Heart right ventricle (tissue), 16 donors: ENCODE results near the gene BATF. TPM values are rescaled to one million over a fixed set of nuclear protein-coding genes. Genes with fewer than 3 reads are reported as not detected.

Experiments
- ATAC-seq, 8 donors: fragments of 200-7000 bp; cut with Tn5 transposase; one replicate each; pipeline ENCODE4 v1.9.1; 2020; ENCODE audit warnings: mild to moderate bottlenecking in 8 of 8, moderate library complexity in 8 of 8, moderate number of reproducible peaks in 1 of 8
- DNase-seq, 2 donors: peaks; one replicate each; pipeline ENCODE4 v3.0.0-alpha.2; 2020
- H3K27ac ChIP-seq, 10 donors: fragments of 200-600 bp; sonication (generic) in 2 of 10; one replicate each; pipeline versions ENCODE4 v1.5.0 to v1.8.0; 2020 to 2022; ENCODE audit warnings: mild to moderate bottlenecking in 3 of 10
- H3K27me3 ChIP-seq, 7 donors: fragments of 200-600 bp; one replicate each; pipeline ENCODE4 v1.8.0; 2021 to 2022; ENCODE audit warnings: mild to moderate bottlenecking in 2 of 7
- H3K36me3 ChIP-seq, 9 donors: fragments of 200-600 bp; sonication (generic) in 1 of 9; one replicate each; pipeline versions ENCODE4 v1.5.0 to v1.8.0; 2020 to 2022; ENCODE audit warnings: mild to moderate bottlenecking in 2 of 9
- H3K4me1 ChIP-seq, 9 donors: fragments of 200-600 bp; sonication (generic) in 1 of 9; one replicate each; pipeline versions ENCODE4 v1.5.0 to v1.8.0; 2020 to 2022; ENCODE audit warnings: mild to moderate bottlenecking in 4 of 9
- H3K4me3 ChIP-seq, 10 donors: fragments of 200-600 bp; sonication (generic) in 2 of 10; one replicate each; pipeline versions ENCODE4 v1.5.0 to v1.8.0; 2020 to 2022; ENCODE audit warnings: mild to moderate bottlenecking in 7 of 10, moderate library complexity in 2 of 10
- H3K9me3 ChIP-seq, 11 donors: fragments of 200-600 bp in 10 of 11; sonication (generic) in 2 of 11; one replicate each; pipeline versions ENCODE4 v1.5.0 to v1.8.0; 2013 to 2022; ENCODE audit warnings: mild to moderate bottlenecking in 2 of 11, control low read depth in 1 of 11, moderate library complexity in 1 of 11
- WGBS, 2 donors: extraction: QIAGEN DNeasy Blood & Tissue Kit; methylation state at CpG; one replicate each; pipeline ENCODE4 v1.1.7; 2013; ENCODE audit warnings: inconsistent platforms in 1 of 2; 5-methylcytosine and 5-hydroxymethylcytosine counted together
- intact Hi-C, 10 donors: fragments of 100-400 bp; cut with DNase I; formaldehyde crosslinking; loops; one replicate each; pipeline versions ENCODE4 v1.11.1 to v1.14.2; 2022
- polyA plus RNA-seq, 2 donors: library from polyadenylated mRNA; stranded (reverse); fragments of 200-250 nt; gene quantifications; one replicate each; pipeline ENCODE4 v1.2.3, GENCODE V29; 2013
- total RNA-seq, 10 donors: library from RNA; stranded (reverse); fragmentation: NEBNext Ultra II Directional in 3 of 10; extraction: Animal tissue kit (Norgen Biotek cat#: 25700) in 3 of 10; gene quantifications; one replicate each; pipeline versions ENCODE4 v1.2.1 to v1.2.4, GENCODE V29; 2021 to 2023
- TF ChIP-seq, protein P1 (sequence below), 9 donors: fragments of 200-600 bp; sonication (generic) in 2 of 9; IDR thresholded peaks; one replicate each; pipeline versions ENCODE4 v1.5.0 to v1.8.0; 2021 to 2022; ENCODE audit warnings: antibody characterized with exemption in 9 of 9, mild to moderate bottlenecking in 5 of 9, moderate library complexity in 1 of 9
- donor health status: Arrhythmogenic right ventricular cardiomyopathy.
- donor health status: ischemic (EF 13 %, LVEDD 7.1; RV severe dilation, severe dysfunction).
- donor health status: healthy with polysubstance abuse.
- donor health status: DM: no; HTN: yes; CAD: no.
- donor health status: DM: no; HTN: no; CAD: no.
- donor health status: ischemic (EF 25% LVEDD 6.9; RV normal size, moderate dysfunction).
- donor health status: ischemic (EF 25% LVEDD 5.7; RV mildly dilated, moderate dysfunction).
- donor health status: healthy.
- donor health status: DM: yes; HTN: yes; CAD: no.
- donor health status: Ischemic cardiomyopathy.
- donor health status: ischemic (EF 35%, LVEDD 5.7; RV mildly dilated, moderate dysfunction).
- donor health status: nonischemic (EF 11% LVEDD 7.7; RV severe dilation, severe dysfunction).
- donor health status: DM: yes; HTN: yes; CAD: no.
- donor health status: PGD.
- donor health status: ischemic (EF 29% LVEDD 5.4; RV normal size, mild dysfunction).
- donor health status: nonischemic (EF 23%, LVEDD 6.1; RV moderate dilation, normal function).

Gene BATF
- total and polyA plus RNA-seq, 12 donors: 0.34 to 3.3 (median 1.7) TPM; not detected in 5

DNA sequence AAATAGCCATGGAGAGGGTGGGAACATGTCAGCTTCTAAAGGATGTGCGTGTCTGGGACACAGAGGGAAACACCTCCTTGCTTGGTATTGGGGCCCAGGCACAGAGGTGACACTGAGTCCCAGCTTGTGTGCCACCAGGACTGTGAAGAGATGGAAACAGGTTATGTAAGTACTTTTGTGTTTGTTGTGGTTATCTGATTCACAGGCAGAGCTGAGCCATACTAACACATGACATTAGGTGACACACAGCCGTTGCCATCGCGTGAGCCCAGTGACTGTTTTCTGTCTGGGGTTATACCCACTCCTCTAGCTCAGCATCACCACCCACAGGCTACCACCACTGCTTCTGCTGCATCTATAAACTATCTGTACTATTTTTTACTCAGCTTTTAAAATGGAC, 44.1 kb downstream of the BATF start:
- ATAC-seq (peak in 4 of 8 donors; percentile 29 to 75 (median 55)), DNase-seq (no peak)
- intact Hi-C loops: loop anchor here in 2 of 10 donors (10.0 kb wide), 1 partner anchor 262 kb away; no protein-coding TSS in a partner anchor
- Histone ChIP-seq H3K36me3 (no peaks in the 10 kb centered on the region), H3K27ac (no peak overlapping the region), H3K9me3 (no peaks in the 10 kb centered on the region), H3K4me3 (no peak overlapping the region), H3K4me1 (peaks cover 0 to under 1% (median 0%) of the 10 kb centered on the region in 9 donors), H3K27me3 (peaks cover 0 to 2% (median 0%) of the 10 kb centered on the region in 7 donors)
- TF ChIP-seq, protein P1, sequence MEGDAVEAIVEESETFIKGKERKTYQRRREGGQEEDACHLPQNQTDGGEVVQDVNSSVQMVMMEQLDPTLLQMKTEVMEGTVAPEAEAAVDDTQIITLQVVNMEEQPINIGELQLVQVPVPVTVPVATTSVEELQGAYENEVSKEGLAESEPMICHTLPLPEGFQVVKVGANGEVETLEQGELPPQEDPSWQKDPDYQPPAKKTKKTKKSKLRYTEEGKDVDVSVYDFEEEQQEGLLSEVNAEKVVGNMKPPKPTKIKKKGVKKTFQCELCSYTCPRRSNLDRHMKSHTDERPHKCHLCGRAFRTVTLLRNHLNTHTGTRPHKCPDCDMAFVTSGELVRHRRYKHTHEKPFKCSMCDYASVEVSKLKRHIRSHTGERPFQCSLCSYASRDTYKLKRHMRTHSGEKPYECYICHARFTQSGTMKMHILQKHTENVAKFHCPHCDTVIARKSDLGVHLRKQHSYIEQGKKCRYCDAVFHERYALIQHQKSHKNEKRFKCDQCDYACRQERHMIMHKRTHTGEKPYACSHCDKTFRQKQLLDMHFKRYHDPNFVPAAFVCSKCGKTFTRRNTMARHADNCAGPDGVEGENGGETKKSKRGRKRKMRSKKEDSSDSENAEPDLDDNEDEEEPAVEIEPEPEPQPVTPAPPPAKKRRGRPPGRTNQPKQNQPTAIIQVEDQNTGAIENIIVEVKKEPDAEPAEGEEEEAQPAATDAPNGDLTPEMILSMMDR (IDR thresholded peaks at IDR 0.05): no peak
- WGBS, 2 donors: 43 to 47% methylated on average over 4 of the region's 4 CpGs

DNA sequence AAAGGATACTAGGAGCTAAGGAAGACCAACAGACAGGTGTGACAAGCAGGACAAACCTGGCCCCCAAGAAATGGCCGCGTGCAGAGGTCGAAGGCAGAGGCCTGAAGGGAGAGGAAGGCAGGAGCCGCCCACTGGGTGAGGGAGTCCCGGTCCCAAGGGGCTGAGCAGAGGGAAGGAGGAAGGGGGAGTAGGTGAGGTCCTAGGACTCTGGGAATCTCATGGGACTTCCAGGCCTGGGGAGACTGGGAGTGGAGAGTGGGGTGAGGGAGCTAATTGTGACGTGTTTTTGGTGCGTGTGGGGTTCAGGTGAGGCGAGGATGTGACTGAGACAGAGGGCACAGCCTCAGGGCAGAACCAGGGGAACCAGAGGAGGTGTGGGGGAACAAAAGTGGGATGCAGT, 44.5 kb downstream of the BATF start:
- intact Hi-C loops: loop anchor here in 2 of 10 donors (10.0 kb wide), 1 partner anchor 262 kb away; no protein-coding TSS in a partner anchor
- no peak overlapping the region for H3K27ac ChIP-seq
- H3K4me1 ChIP-seq: no peaks in the 10 kb centered on the region

GRCh38 chr14:75568140-75568539, 45.9 kb downstream of the BATF start:
- DNase-seq (no peak), ATAC-seq (no peak)
- Histone ChIP-seq H3K4me3 (no peak overlapping the region), H3K36me3 (no peaks in the 10 kb centered on the region), H3K4me1 (no peaks in the 10 kb centered on the region), H3K27me3 (no peaks in the 10 kb centered on the region), H3K9me3 (no peaks in the 10 kb centered on the region), H3K27ac (no peak overlapping the region)
- 86 to 91% methylated on average over 7 of the region's 7 CpGs for WGBS, 2 donors
- intact Hi-C loops: loop anchor here in 2 of 10 donors (10.0 kb wide), 1 partner anchor 263 kb away; no protein-coding TSS in a partner anchor
- TF ChIP-seq, protein P1 (IDR thresholded peaks at IDR 0.05): no peak

More for the DNA sequence above, 44.5 kb downstream of the BATF start:
- DNase-seq (no peak), ATAC-seq (no peak)
- Histone ChIP-seq H3K4me3 (no peak overlapping the region), H3K27me3 (peaks cover 0 to under 1% (median 0%) of the 10 kb centered on the region in 7 donors), H3K9me3 (no peaks in the 10 kb centered on the region), H3K36me3 (no peaks in the 10 kb centered on the region)
- TF ChIP-seq, protein P1 (IDR thresholded peaks at IDR 0.05): no peak
- 83 to 87% methylated on average over 8 of the region's 8 CpGs for WGBS, 2 donors

DNA sequence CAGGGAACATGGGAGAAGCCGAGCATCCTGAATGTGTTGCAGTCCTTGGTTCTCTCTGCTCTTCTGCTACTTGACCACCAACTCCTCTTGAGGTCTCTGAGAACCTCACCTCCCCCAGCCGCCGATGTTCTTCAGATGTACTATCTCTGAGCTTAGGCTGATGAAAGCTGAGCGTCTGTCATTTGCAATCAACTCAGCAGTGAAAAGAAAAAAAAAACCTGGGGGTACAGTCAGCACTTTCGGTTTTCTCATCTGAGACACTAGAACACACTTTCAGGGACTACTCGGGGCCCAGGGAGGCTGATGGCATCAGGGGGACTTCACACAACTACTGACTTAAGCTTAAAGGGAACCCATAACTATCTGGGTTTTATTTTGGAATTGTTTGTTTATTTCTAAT, 46.5 kb downstream of the BATF start:
- Histone ChIP-seq H3K27me3 (no peaks in the 10 kb centered on the region), H3K4me1 (no peaks in the 10 kb centered on the region), H3K36me3 (no peaks in the 10 kb centered on the region), H3K4me3 (no peak overlapping the region), H3K27ac (no peak overlapping the region), H3K9me3 (no peaks in the 10 kb centered on the region)
- WGBS, 2 donors: 74 to 79% methylated on average over 6 of the region's 6 CpGs
- ATAC-seq (no peak), DNase-seq (no peak)
- TF ChIP-seq, protein P1 (IDR thresholded peaks at IDR 0.05): no peak
- intact Hi-C loops: loop anchor here in 2 of 10 donors (10.0 kb wide), 1 partner anchor 264 kb away; no protein-coding TSS in a partner anchor
